IMR-90 (cell line): ENCODE data around the gene ARVCF. TPM values are rescaled to one million over a fixed set of nuclear protein-coding genes. Genes with fewer than 3 reads are reported as not detected.

Experiments
- ATAC-seq: fragments of 200-7000 bp; cut with Tn5 transposase; 2 replicates; pipeline ENCODE4 v1.9.1; 2020; ENCODE audit warnings: low read depth, mild to moderate bottlenecking, moderate library complexity
- BruUV-seq: library from RNA; stranded (reverse); fragments of 400-500 nt; replicated peaks from 2 replicates; lab custom pipeline; 2021; lab: Mats Ljungman, UMichigan
- CTCF ChIA-PET: fragments of 300-600 bp; formaldehyde crosslinking; extraction: SDS; loops from one replicate; lab custom pipeline; 2021; ENCODE audit warnings: antibody characterized with exemption; lab: Yijun Ruan, JAX
- POLR2A ChIA-PET: fragments of 300-600 bp; sonication (Branson Sonifier 250); formaldehyde crosslinking; loops from one replicate; lab custom pipeline; 2022; ENCODE audit warnings: antibody characterized with exemption; ENCODE audit not compliant: unreplicated experiment; lab: Charles Lee
- DNase-seq: peaks from one replicate; pipeline ENCODE4 v3.0.0; 2013
- H2AFZ ChIP-seq: replicated peaks from 2 replicates; pipeline ENCODE3; 2013; ENCODE audit warnings: low read length, mild to moderate bottlenecking; ENCODE audit not compliant: poor library complexity
- H2AK5ac ChIP-seq: 2 replicates; pipeline ENCODE4 v1.6.1; 2013; ENCODE audit warnings: low read depth, low read length, inconsistent platforms
- H2AK9ac ChIP-seq: replicated peaks from 2 replicates; pipeline ENCODE3; 2013; ENCODE audit warnings: mild to moderate bottlenecking, low read depth, low read length, moderate library complexity; ENCODE audit not compliant: poor library complexity
- H2BK120ac ChIP-seq: 2 replicates; pipeline ENCODE4 v1.6.1; 2013; ENCODE audit warnings: low read depth, low read length, inconsistent platforms
- H2BK15ac ChIP-seq: 3 replicates; pipeline ENCODE4 v1.6.1; 2013; ENCODE audit warnings: low read depth, low read length, inconsistent platforms
- H2BK20ac ChIP-seq: 2 replicates; pipeline ENCODE4 v1.6.1; 2013; ENCODE audit warnings: low read depth, mild to moderate bottlenecking, inconsistent platforms, low read length, moderate library complexity
- H2BK5ac ChIP-seq: 2 replicates; pipeline ENCODE4 v1.6.1; 2013; ENCODE audit warnings: mild to moderate bottlenecking, low read depth, low read length, inconsistent platforms; ENCODE audit not compliant: poor library complexity, severe bottlenecking
- H3K14ac ChIP-seq: replicated peaks from 2 replicates; pipeline ENCODE4 v1.6.1; 2013; ENCODE audit warnings: low read depth, low read length, inconsistent platforms
- H3K18ac ChIP-seq: 2 replicates; pipeline ENCODE4 v1.6.1; 2013; ENCODE audit warnings: low read depth, low read length, control low read depth
- H3K23ac ChIP-seq: 2 replicates; pipeline ENCODE4 v1.6.1; 2013; ENCODE audit warnings: low read depth, low read length, inconsistent platforms
- H3K27ac ChIP-seq: 2 replicates; pipeline ENCODE4 v1.5.1; 2013; ENCODE audit warnings: mild to moderate bottlenecking, control low read depth, low read length; ENCODE audit not compliant: insufficient read depth
- H3K27me3 ChIP-seq: 2 replicates; pipeline ENCODE4 v1.6.1; 2013; ENCODE audit warnings: low read length; ENCODE audit not compliant: control insufficient read depth, insufficient read depth
- H3K36me3 ChIP-seq: 2 replicates; pipeline ENCODE4 v1.6.1; 2013; ENCODE audit warnings: low read length, mixed read lengths; ENCODE audit not compliant: control insufficient read depth, insufficient read depth
- H3K4ac ChIP-seq: 2 replicates; pipeline ENCODE4 v1.6.1; 2013; ENCODE audit warnings: low read depth, low read length, inconsistent platforms
- H3K4me1 ChIP-seq: 2 replicates; pipeline ENCODE4 v1.6.1; 2013; ENCODE audit warnings: low read length, mixed read lengths; ENCODE audit not compliant: control insufficient read depth, insufficient read depth
- H3K4me2 ChIP-seq: 2 replicates; pipeline ENCODE4 v1.6.1; 2013; ENCODE audit warnings: low read depth, mild to moderate bottlenecking, control low read depth, low read length, moderate library complexity
- H3K4me3 ChIP-seq: 2 replicates; pipeline ENCODE4 v1.5.1; 2013; ENCODE audit warnings: low read depth, mild to moderate bottlenecking, control low read depth, low read length, moderate library complexity; ENCODE audit not compliant: insufficient read depth
- H3K56ac ChIP-seq: 2 replicates; pipeline ENCODE4 v1.6.1; 2013; ENCODE audit warnings: low read length, inconsistent platforms; ENCODE audit not compliant: insufficient read depth; ENCODE audit errors: extremely low read depth
- H3K79me1 ChIP-seq, 2 experiments: 2 replicates each; pipeline ENCODE4 v1.6.1; 2013; ENCODE audit warnings: low read length in 2 of 2, inconsistent platforms in 1 of 2, low read depth in 1 of 2
- H3K9ac ChIP-seq: 2 replicates; pipeline ENCODE4 v1.6.1; 2013; ENCODE audit warnings: low read depth, low read length, control low read depth
- H3K9me1 ChIP-seq: 2 replicates; pipeline ENCODE4 v1.6.1; 2013; ENCODE audit warnings: low read length, inconsistent platforms; ENCODE audit not compliant: insufficient read depth
- H3K9me3 ChIP-seq: 2 replicates; pipeline ENCODE4 v1.6.1; 2013; ENCODE audit warnings: low read length; ENCODE audit not compliant: control insufficient read depth, insufficient read depth
- H4K20me1 ChIP-seq: 2 replicates; pipeline ENCODE4 v1.6.1; 2013; ENCODE audit warnings: low read length, inconsistent platforms; ENCODE audit not compliant: insufficient read depth
- H4K5ac ChIP-seq: 2 replicates; pipeline ENCODE4 v1.6.1; 2013; ENCODE audit warnings: mild to moderate bottlenecking, low read depth, low read length, control low read depth
- H4K8ac ChIP-seq, 2 experiments: 2 replicates each; pipeline ENCODE4 v1.6.1; 2013; ENCODE audit warnings: low read depth in 2 of 2, low read length in 2 of 2, control low read depth in 1 of 2, inconsistent platforms in 1 of 2
- H4K91ac ChIP-seq: 2 replicates; pipeline ENCODE4 v1.6.1; 2013; ENCODE audit warnings: low read depth, low read length, inconsistent platforms; ENCODE audit not compliant: insufficient read depth
- BHLHE40 ChIP-seq: fragments of 150-350 bp; IDR thresholded peaks from 2 replicates; pipeline ENCODE4 v1.6.1; 2016; ENCODE audit warnings: mild to moderate bottlenecking, low read depth, low read length
- CEBPB ChIP-seq: IDR thresholded peaks from 2 replicates; pipeline ENCODE4 v1.6.1; 2012; ENCODE audit warnings: low read depth, low read length, improper control_type of control experiment
- CHD1 ChIP-seq: IDR thresholded peaks from 2 replicates; pipeline ENCODE4 v1.6.1; 2012; ENCODE audit warnings: low read depth, low read length, improper control_type of control experiment
- CTCF ChIP-seq: conservative IDR thresholded peaks from 2 replicates; pipeline ENCODE4 v1.5.1; 2012; ENCODE audit warnings: mild to moderate bottlenecking, low read depth, low read length, improper control_type of control experiment
- MAFK ChIP-seq: IDR thresholded peaks from 2 replicates; pipeline ENCODE4 v1.6.1; 2012; ENCODE audit warnings: low read depth, low read length, improper control_type of control experiment
- MAZ ChIP-seq: IDR thresholded peaks from 2 replicates; pipeline ENCODE4 v1.6.1; 2012; ENCODE audit warnings: low read depth, mild to moderate bottlenecking, low read length, improper control_type of control experiment, moderate library complexity, borderline replicate concordance
- MXI1 ChIP-seq: IDR thresholded peaks from 2 replicates; pipeline ENCODE4 v1.6.1; 2012; ENCODE audit warnings: low read depth, mild to moderate bottlenecking, low read length, moderate library complexity, borderline replicate concordance
- NFE2L2 ChIP-seq: fragments of 150-350 bp; IDR thresholded peaks from 2 replicates; pipeline ENCODE4 v1.6.1; 2016; ENCODE audit warnings: low read depth, mild to moderate bottlenecking, low read length
- POLR2A ChIP-seq: IDR thresholded peaks from 2 replicates; pipeline ENCODE4 v1.6.1; 2012; ENCODE audit warnings: mild to moderate bottlenecking, low read depth, low read length
- RAD21 ChIP-seq: IDR thresholded peaks from 2 replicates; pipeline ENCODE4 v1.6.1; 2012; ENCODE audit warnings: low read length, improper control_type of control experiment
- RCOR1 ChIP-seq: IDR thresholded peaks from 2 replicates; pipeline ENCODE4 v1.6.1; 2012; ENCODE audit warnings: mild to moderate bottlenecking, low read length, improper control_type of control experiment; ENCODE audit not compliant: insufficient replicate concordance
- RFX5 ChIP-seq: IDR thresholded peaks from 2 replicates; pipeline ENCODE4 v1.8.0; 2012; ENCODE audit warnings: low read depth, mild to moderate bottlenecking, low read length, moderate library complexity
- SMC3 ChIP-seq: fragments of 150-350 bp; IDR thresholded peaks from 2 replicates; pipeline ENCODE4 v1.6.1; 2016; ENCODE audit warnings: low read depth, mild to moderate bottlenecking, antibody characterized with exemption, low read length, moderate library complexity
- WGBS, 2 experiments: methylation state at CpG; one replicate each; pipeline versions ENCODE4 v1.1.5 to v1.1.7; 2013; ENCODE audit warnings: missing lambda C conversion rate in 2 of 2; ENCODE audit not compliant: insufficient read length in 1 of 2; ENCODE audit errors: extremely low coverage in 2 of 2; 5-methylcytosine and 5-hydroxymethylcytosine counted together
- dilution Hi-C: fragments of 300-500 bp; cut with HindIII; formaldehyde crosslinking; loops from one replicate; pipeline ENCODE4 v1.14.3; 2018; ENCODE audit warnings: low sequenced_read_pairs; ENCODE audit not compliant: unreplicated experiment
- in situ Hi-C: fragments of 300-500 bp; cut with MboI; formaldehyde crosslinking; loops from 3 replicates; pipeline ENCODE4 v1.14.3; 2019; ENCODE audit warnings: low sequenced_read_pairs, inconsistent platforms, mixed read lengths
- intact Hi-C: fragments of 100-400 bp; cut with micrococcal nuclease; formaldehyde crosslinking; loops from 2 replicates; pipeline ENCODE4 v1.10.0; 2022
- polyA plus RNA-seq, 3 experiments: library from polyadenylated mRNA; depleted of rRNA; stranded (reverse); fragments of >200 nt; gene quantifications; 2 replicates each; pipeline ENCODE4 v1.2.3, GENCODE V29; 2012; ENCODE audit warnings: low replicate concordance in 1 of 3
- total RNA-seq: library from RNA; depleted of rRNA; stranded (reverse); fragments of >200 nt; gene quantifications from 2 replicates; pipeline ENCODE4 v1.2.3, GENCODE V29; 2012
- TF ChIP-seq, protein P1 (sequence below): fragments of 150-350 bp; IDR thresholded peaks from 2 replicates; pipeline ENCODE4 v1.6.1; 2016; ENCODE audit warnings: low read depth, mild to moderate bottlenecking, low read length, moderate library complexity, borderline replicate concordance
- TF ChIP-seq, protein P2 (sequence below): fragments of 150-350 bp; IDR thresholded peaks from 2 replicates; pipeline ENCODE4 v1.6.1; 2017; ENCODE audit warnings: mild to moderate bottlenecking, antibody characterized with exemption, low read length, low read depth

Gene ARVCF
- total and polyA plus RNA-seq, 2 of the 4 experiments (the other 2 are of a cell fraction) = 8.6 to 14.1 TPM

GRCh38 chr22:19961868-19962245 lies 54.8 kb downstream of the ARVCF start:
- POLR2A ChIA-PET = no interaction called here
- in situ Hi-C loops = no loop called here
- dilution Hi-C loops = no loop called here

More at GRCh38 chr22:19961868-19962245, 54.8 kb downstream of the ARVCF start:
- Histone ChIP-seq H4K5ac (no peak overlapping the region), H2AK5ac (no peak overlapping the region), H2BK15ac (no peak overlapping the region), H3K4me3 (no peak overlapping the region), H2AK9ac (no peak overlapping the region), H3K27ac (no peak overlapping the region), H3K9me1 (peaks cover 20% of the 10 kb centered on the region), H2BK5ac (no peak overlapping the region), H3K18ac (no peak overlapping the region), H3K4me1 (peaks cover 25% of the 10 kb centered on the region), H3K36me3 (peaks cover 37% of the 10 kb centered on the region), H4K91ac (no peak overlapping the region), H3K9ac (no peak overlapping the region), H3K4ac (no peak overlapping the region), H3K9me3 (no peaks in the 10 kb centered on the region), H2BK120ac (no peak overlapping the region), H3K56ac (no peak overlapping the region), H3K14ac (no peak overlapping the region), H3K23ac (no peak overlapping the region), H3K27me3 (no peaks in the 10 kb centered on the region), H4K20me1 (peaks cover 49% of the 10 kb centered on the region), H3K4me2 (no peak overlapping the region), H4K8ac (no peak overlapping the region), H2BK20ac (no peak overlapping the region), H3K79me1 (peaks cover 25 to 64% of the 10 kb centered on the region in 2 experiments), H2AFZ (no peak overlapping the region)
- intact Hi-C loops = no loop called here
- CTCF ChIA-PET = no interaction called here
- BruUV-seq = no TSS peak
- WGBS, 2 experiments = 80% methylated on average over 1 of the region's 8 CpGs; no CpG with 5 or more reads in 1 of the 2 experiments
- TF ChIP-seq POLR2A (no peak), RAD21 (no peak), SMC3 (no peak), MAZ (no peak), MXI1 (no peak), CTCF (no peak), BHLHE40 (no peak), MAFK (no peak), RCOR1 (no peak), NFE2L2 (no peak), CHD1 (no peak), CEBPB (no peak), RFX5 (no peak)
- TF ChIP-seq, protein P1, sequence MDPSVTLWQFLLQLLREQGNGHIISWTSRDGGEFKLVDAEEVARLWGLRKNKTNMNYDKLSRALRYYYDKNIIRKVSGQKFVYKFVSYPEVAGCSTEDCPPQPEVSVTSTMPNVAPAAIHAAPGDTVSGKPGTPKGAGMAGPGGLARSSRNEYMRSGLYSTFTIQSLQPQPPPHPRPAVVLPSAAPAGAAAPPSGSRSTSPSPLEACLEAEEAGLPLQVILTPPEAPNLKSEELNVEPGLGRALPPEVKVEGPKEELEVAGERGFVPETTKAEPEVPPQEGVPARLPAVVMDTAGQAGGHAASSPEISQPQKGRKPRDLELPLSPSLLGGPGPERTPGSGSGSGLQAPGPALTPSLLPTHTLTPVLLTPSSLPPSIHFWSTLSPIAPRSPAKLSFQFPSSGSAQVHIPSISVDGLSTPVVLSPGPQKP = no peak
- TF ChIP-seq, protein P2, sequence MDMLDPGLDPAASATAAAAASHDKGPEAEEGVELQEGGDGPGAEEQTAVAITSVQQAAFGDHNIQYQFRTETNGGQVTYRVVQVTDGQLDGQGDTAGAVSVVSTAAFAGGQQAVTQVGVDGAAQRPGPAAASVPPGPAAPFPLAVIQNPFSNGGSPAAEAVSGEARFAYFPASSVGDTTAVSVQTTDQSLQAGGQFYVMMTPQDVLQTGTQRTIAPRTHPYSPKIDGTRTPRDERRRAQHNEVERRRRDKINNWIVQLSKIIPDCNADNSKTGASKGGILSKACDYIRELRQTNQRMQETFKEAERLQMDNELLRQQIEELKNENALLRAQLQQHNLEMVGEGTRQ = no peak
- no peak for ATAC-seq
- no peak for DNase-seq
